Liver (tissue), 3 donors: ENCODE measurements around the gene RAPGEF2.

ENCODE experiments used
- ATF3 ChIP-seq: IDR thresholded peaks from 2 replicates; pipeline ENCODE4 v1.6.1; 2016; ENCODE audit warnings: antibody characterized with exemption
- CTCF ChIP-seq: fragments of 150-350 bp; IDR thresholded peaks from 2 replicates; pipeline ENCODE4 v1.5.1; 2017; ENCODE audit warnings: improper control_type of control experiment, low read depth, low read length; ENCODE audit not compliant: missing input control
- FOXA2 ChIP-seq: IDR thresholded peaks from 2 replicates; pipeline ENCODE4 v1.6.1; 2016; ENCODE audit warnings: antibody characterized with exemption
- HNF4A ChIP-seq, 2 donors: conservative IDR thresholded peaks; 2 replicates each; pipeline ENCODE4 v1.6.1; 2016; ENCODE audit warnings: antibody characterized with exemption in 2 of 2, mild to moderate bottlenecking in 2 of 2
- HNF4G ChIP-seq: IDR thresholded peaks from 2 replicates; pipeline ENCODE4 v1.6.1; 2016; ENCODE audit warnings: antibody characterized with exemption
- JUND ChIP-seq, 2 donors: IDR thresholded peaks; 2 replicates each; pipeline ENCODE4 v1.6.1; 2016; ENCODE audit warnings: antibody characterized with exemption in 2 of 2
- REST ChIP-seq: IDR thresholded peaks from 2 replicates; pipeline ENCODE4 v1.6.1; 2016; ENCODE audit warnings: antibody characterized with exemption, mild to moderate bottlenecking
- RXRA ChIP-seq, 2 donors: IDR thresholded peaks; 2 replicates each; pipeline ENCODE4 v1.6.1; 2017 to 2018; ENCODE audit warnings: antibody characterized with exemption in 2 of 2, mild to moderate bottlenecking in 1 of 2
- TAF1 ChIP-seq: conservative IDR thresholded peaks from 2 replicates; pipeline ENCODE4 v1.6.1; 2016; ENCODE audit warnings: antibody characterized with exemption, mild to moderate bottlenecking
- YY1 ChIP-seq: IDR thresholded peaks from 2 replicates; pipeline ENCODE4 v1.6.1; 2016; ENCODE audit warnings: antibody characterized with exemption, mild to moderate bottlenecking
- ZBTB33 ChIP-seq: IDR thresholded peaks from 2 replicates; pipeline ENCODE4 v1.6.1; 2016; ENCODE audit warnings: antibody characterized with exemption
- donor health status: healthy.
- donor health status: healthy.

- no peak for TF ChIP-seq RXRA (IDR thresholded peaks at IDR 0.05)
- no peak for TF ChIP-seq CTCF
- no peak for TF ChIP-seq YY1
- no peak for TF ChIP-seq ZBTB33
- no peak for TF ChIP-seq HNF4A (conservative IDR thresholded peaks at IDR 0.05)
- no peak for TF ChIP-seq TAF1
- no peak for TF ChIP-seq FOXA2
- TF ChIP-seq REST: no peak
- no peak for TF ChIP-seq ATF3
- TF ChIP-seq JUND (IDR thresholded peaks at IDR 0.05): no peak
- no peak for TF ChIP-seq HNF4G
Observed at GRCh38 chr4:159358226-159358625, 255.3 kb downstream of the RAPGEF2 start.
